ENCODE data around the gene PCSK1. TPM values are rescaled to one million over a fixed set of nuclear protein-coding genes. Genes with fewer than 3 reads are reported as not detected.

The PCSK1 gene
- total and polyA plus RNA-seq, 9 donors, result 0.04 to 0.58 (median 0.08) TPM; not detected in 3

DNA sequence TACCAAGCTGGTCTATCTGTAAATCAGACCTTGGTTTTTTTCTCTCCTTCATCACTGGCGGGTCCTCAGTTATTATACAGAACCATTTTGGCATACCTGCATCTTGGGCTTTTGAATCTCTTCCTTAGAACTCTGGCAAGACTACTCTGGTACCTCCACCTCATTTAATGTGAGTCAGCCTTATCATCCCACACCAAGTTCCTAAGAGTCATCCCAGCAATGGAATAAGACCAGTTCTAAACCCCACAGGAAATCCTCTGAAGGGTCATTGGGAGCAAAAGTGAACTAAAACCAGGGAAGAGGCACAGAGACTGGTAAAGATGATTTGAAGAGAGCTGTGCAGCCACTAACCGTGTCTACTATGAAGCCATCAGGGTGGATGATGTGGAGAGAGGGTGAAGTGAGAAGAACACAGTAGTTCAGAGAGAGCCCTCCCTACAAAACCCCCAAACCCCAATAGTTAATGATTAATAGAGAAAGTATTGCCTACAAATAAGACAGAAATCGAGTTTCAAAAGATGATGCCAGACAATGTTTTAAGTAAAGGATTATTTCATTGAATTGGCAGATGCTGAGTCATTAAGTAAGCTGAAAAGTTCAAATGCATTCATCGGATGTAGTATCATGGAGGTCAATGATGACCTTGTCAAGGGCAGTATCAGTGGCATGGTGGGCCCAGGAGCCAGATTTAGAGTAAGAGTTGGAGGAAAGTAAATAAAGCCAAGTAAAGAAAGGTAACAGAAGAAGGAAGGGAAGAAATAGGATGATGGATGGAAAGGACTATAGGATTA, 85.4 kb downstream of the PCSK1 start:
- no peaks in the 10 kb centered on the region for H3K9me3 ChIP-seq (replicated peaks; ENCODE audit: control insufficient read depth, low read depth, low read length)
- no peak overlapping the region for H3K4me3 ChIP-seq (ENCODE audit: low read length)
- no peaks in the 10 kb centered on the region for H3K36me3 ChIP-seq (ENCODE audit: control insufficient read depth, insufficient read depth, low read length)
- no peak for DNase-seq
- no peaks in the 10 kb centered on the region for H3K4me1 ChIP-seq (ENCODE audit: control insufficient read depth, insufficient read depth, low read length)
- H3K27me3 ChIP-seq (ENCODE audit: control insufficient read depth, insufficient read depth, low read length), result peaks cover 2% of the 10 kb centered on the region
- 81% methylated on average over 3 of the region's 4 CpGs for WGBS (ENCODE audit: insufficient coverage)
- no peak overlapping the region for H3K27ac ChIP-seq (ENCODE audit: low read length)

DNA sequence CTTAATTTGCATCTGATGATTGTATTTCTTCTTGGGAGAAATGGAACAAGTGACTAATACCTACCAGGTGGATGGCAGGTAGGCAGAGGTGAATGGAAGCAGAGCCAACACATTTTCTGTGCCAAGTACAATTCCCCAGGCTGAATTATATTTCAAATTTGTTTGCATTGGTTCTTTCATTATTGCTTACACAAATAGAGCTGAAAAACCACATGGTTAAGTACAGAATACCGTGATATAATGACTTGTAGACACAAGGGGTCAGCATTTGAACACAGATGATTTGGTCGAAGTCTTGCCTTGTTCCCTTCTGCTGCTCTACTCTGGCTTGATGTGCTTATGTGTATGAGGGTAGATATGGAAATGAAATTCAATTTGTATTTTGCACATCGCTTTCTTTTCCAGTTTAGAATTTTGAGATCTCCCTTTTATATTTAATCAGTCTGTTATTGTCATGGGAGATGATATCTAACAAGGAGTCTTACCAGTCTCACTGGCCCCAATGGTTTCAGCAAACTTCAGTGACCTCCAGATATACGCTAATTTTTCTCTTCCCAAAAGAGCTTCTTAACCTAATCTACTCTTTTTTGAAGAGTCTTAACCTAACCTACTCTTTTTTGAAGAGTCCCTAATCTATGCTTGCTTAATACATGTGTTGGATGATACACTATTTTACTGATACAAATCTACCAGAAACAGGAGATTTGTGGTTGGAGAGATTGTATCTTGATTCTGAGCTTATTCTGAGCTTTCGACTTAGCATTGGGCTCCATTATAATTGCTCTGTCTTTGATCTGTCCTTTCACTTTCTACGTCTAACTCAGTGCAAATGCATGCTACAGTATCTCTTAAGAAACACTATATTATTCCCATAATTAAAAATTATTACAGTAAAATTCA, 88.1 kb downstream of the PCSK1 start:
- Histone ChIP-seq H3K27ac (ENCODE audit: low read length) (no peak overlapping the region), H3K27me3 (ENCODE audit: control insufficient read depth, insufficient read depth, low read length) (peaks cover 2% of the 10 kb centered on the region), H3K4me3 (ENCODE audit: low read length) (no peak overlapping the region), H3K9me3 (replicated peaks; ENCODE audit: control insufficient read depth, low read depth, low read length) (no peaks in the 10 kb centered on the region), H3K4me1 (ENCODE audit: control insufficient read depth, insufficient read depth, low read length) (no peaks in the 10 kb centered on the region), H3K36me3 (ENCODE audit: control insufficient read depth, insufficient read depth, low read length) (no peaks in the 10 kb centered on the region)
- DNase-seq, result peak; percentile 60
- WGBS (ENCODE audit: insufficient coverage), result no CpG with 5 or more reads among the region's 6 CpGs

DNA sequence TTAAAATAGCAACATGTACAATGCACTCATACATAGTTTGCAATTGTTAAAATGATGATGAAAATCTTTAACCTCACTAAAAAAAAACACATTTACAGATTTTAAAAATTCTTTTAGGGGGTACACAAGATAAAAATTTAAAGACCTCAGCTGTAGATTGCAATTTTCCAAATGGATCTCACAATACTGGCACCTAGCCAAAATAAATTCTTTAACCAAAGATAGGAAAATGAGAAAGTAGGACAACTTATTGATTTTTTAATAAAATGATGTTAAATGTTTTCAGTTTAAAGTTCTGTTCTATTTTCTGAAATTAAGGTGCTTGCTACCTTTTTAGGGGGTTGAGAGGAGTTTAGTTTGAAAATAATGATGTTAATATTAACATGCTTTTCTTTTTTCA, 90.0 kb downstream of the PCSK1 start:
- Histone ChIP-seq H3K27ac (ENCODE audit: low read length) (no peak overlapping the region), H3K4me3 (ENCODE audit: low read length) (no peak overlapping the region), H3K36me3 (ENCODE audit: control insufficient read depth, insufficient read depth, low read length) (no peaks in the 10 kb centered on the region), H3K9me3 (replicated peaks; ENCODE audit: control insufficient read depth, low read depth, low read length) (no peaks in the 10 kb centered on the region), H3K27me3 (ENCODE audit: control insufficient read depth, insufficient read depth, low read length) (peaks cover 5% of the 10 kb centered on the region), H3K4me1 (ENCODE audit: control insufficient read depth, insufficient read depth, low read length) (no peaks in the 10 kb centered on the region)
- no peak for DNase-seq

DNA sequence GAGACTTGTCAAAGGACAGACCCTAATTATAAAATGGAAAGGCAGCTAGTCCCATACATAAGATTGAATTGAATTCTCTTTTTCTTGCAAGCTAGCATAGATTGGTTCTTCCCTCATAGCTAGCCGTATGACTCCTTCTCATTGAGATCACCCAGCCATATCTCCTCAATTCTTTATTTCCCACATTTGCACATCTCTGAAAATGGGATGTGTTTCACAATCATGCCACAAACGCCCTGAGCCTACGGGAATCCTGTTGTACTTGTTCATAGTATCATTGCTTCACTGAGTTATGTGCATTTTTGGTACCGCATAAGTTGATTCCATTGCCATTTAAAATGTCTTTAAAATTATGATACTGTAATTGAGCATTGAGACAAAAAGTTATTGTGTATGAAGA, 90.5 kb downstream of the PCSK1 start:
- no peak for DNase-seq
- WGBS (ENCODE audit: insufficient coverage), result 100% methylated on average over 1 of the region's 4 CpGs
- H3K4me1 ChIP-seq (ENCODE audit: control insufficient read depth, insufficient read depth, low read length), result no peaks in the 10 kb centered on the region
- H3K4me3 ChIP-seq (ENCODE audit: low read length), result no peak overlapping the region
- peaks cover 5% of the 10 kb centered on the region for H3K27me3 ChIP-seq (ENCODE audit: control insufficient read depth, insufficient read depth, low read length)
- no peak overlapping the region for H3K27ac ChIP-seq (ENCODE audit: low read length)
- H3K9me3 ChIP-seq (replicated peaks; ENCODE audit: control insufficient read depth, low read depth, low read length), result no peaks in the 10 kb centered on the region
- H3K36me3 ChIP-seq (ENCODE audit: control insufficient read depth, insufficient read depth, low read length), result no peaks in the 10 kb centered on the region

Other genes starting within 250 kb of the PCSK1 start
- 125 TPM for gene CAST, start 229.1 kb upstream of the PCSK1 start, total RNA-seq
- gene CAST, start 229.1 kb upstream of the PCSK1 start, polyA plus RNA-seq (ENCODE audit: insufficient read depth in 1 of 8, insufficient read length in 8 of 8, low replicate concordance in 1 of 8), result 100 to 1,000 TPM in 7 of 8 donors, 10 to 100 TPM in 1; 97.6 to 135 (median 116) TPM

Measured in muscle of leg (tissue), 11 donors.